Loucy (cell line): ENCODE measurements around the gene MRM2.

Experiments
- H2AFZ ChIP-seq: fragments of 200-600 bp; sonication (generic); 2 replicates; pipeline ENCODE4 v1.6.0; 2016; ENCODE audit warnings: antibody characterized with exemption, mild to moderate bottlenecking, low read length, moderate library complexity
- H3F3A ChIP-seq: fragments of 200-600 bp; 2 replicates; pipeline ENCODE4 v1.6.0; 2016; ENCODE audit warnings: antibody characterized with exemption, low read depth, mild to moderate bottlenecking
- H3K27me3 ChIP-seq: fragments of 200-600 bp; sonication (generic); 2 replicates; pipeline ENCODE4 v1.6.1; 2014; ENCODE audit warnings: low read length, mild to moderate bottlenecking; ENCODE audit not compliant: insufficient read depth, poor library complexity, severe bottlenecking
- H3K36me3 ChIP-seq: fragments of 200-600 bp; sonication (generic); 2 replicates; pipeline ENCODE4 v1.6.1; 2016; ENCODE audit warnings: low read length; ENCODE audit not compliant: insufficient read depth
- H3K4me1 ChIP-seq: fragments of 200-600 bp; sonication (generic); 2 replicates; pipeline ENCODE4 v1.5.1; 2014; ENCODE audit warnings: low read length, mild to moderate bottlenecking; ENCODE audit not compliant: insufficient read depth, poor library complexity, severe bottlenecking
- H3K4me2 ChIP-seq: fragments of 200-600 bp; sonication (generic); 2 replicates; pipeline ENCODE4 v1.6.0; 2014; ENCODE audit warnings: antibody characterized with exemption, low read length, low read depth, mild to moderate bottlenecking; ENCODE audit not compliant: poor library complexity, severe bottlenecking
- H3K4me3 ChIP-seq: fragments of 200-600 bp; sonication (generic); 2 replicates; pipeline ENCODE4 v1.5.1; 2014; ENCODE audit warnings: low read length, mild to moderate bottlenecking, mixed read lengths; ENCODE audit not compliant: poor library complexity, severe bottlenecking
- H3K79me2 ChIP-seq: fragments of 200-600 bp; sonication (generic); 2 replicates; pipeline ENCODE4 v1.6.1; 2014; ENCODE audit warnings: low read length; ENCODE audit not compliant: insufficient read depth
- H3K9ac ChIP-seq: fragments of 200-600 bp; sonication (generic); 2 replicates; pipeline ENCODE4 v1.6.0; 2014; ENCODE audit warnings: mild to moderate bottlenecking, low read depth, low read length, moderate library complexity; ENCODE audit not compliant: poor library complexity, severe bottlenecking
- H3K9me2 ChIP-seq: fragments of 200-600 bp; sonication (generic); replicated peaks from 2 replicates; pipeline ENCODE4 v1.6.1; 2016; ENCODE audit warnings: low read depth, low read length, mixed read lengths
- H3K9me3 ChIP-seq: fragments of 200-600 bp; sonication (generic); 2 replicates; pipeline ENCODE4 v1.6.1; 2014; ENCODE audit warnings: mild to moderate bottlenecking, antibody characterized with exemption, low read length, low read depth; ENCODE audit not compliant: insufficient read depth
- H4K20me1 ChIP-seq: fragments of 200-600 bp; sonication (generic); 2 replicates; pipeline ENCODE4 v1.6.0; 2014; ENCODE audit warnings: antibody characterized with exemption, low read length, mild to moderate bottlenecking; ENCODE audit not compliant: insufficient read depth, poor library complexity, severe bottlenecking
- CTCF ChIP-seq: fragments of 200-600 bp; sonication (generic); conservative IDR thresholded peaks from 2 replicates; pipeline ENCODE4 v1.5.1; 2014; ENCODE audit warnings: mild to moderate bottlenecking, antibody characterized with exemption, low read length
- EZH2phosphoT487 ChIP-seq: fragments of 200-600 bp; IDR thresholded peaks from 2 replicates; pipeline ENCODE4 v1.6.1; 2018; ENCODE audit warnings: antibody characterized with exemption, mild to moderate bottlenecking, moderate library complexity, borderline replicate concordance

Gene MRM2

GRCh38 chr7:2193575-2194305, 48.3 kb downstream of the MRM2 start:
- peaks cover 24% of the 10 kb centered on the region; the same call in 1 of the 2 replicates for H3K79me2 ChIP-seq
- H4K20me1 ChIP-seq: no peaks in the 10 kb centered on the region
- H3K27me3 ChIP-seq: no peaks in the 10 kb centered on the region
- H3K9ac ChIP-seq: no peak overlapping the region
- no peaks in the 10 kb centered on the region for H3K9me2 ChIP-seq
- H3K36me3 ChIP-seq: peaks cover 40% of the 10 kb centered on the region; the same call in 1 of the 2 replicates
- no peak overlapping the region for H3K4me2 ChIP-seq
- TF ChIP-seq CTCF (no peak), EZH2phosphoT487 (no peak)
- H3K9me3 ChIP-seq: peaks cover 8% of the 10 kb centered on the region; the same call in 1 of the 2 replicates
- H3K4me3 ChIP-seq: no peak overlapping the region
- H3K4me1 ChIP-seq: no peaks in the 10 kb centered on the region
- H3F3A ChIP-seq: no peaks in the 10 kb centered on the region
- no peak overlapping the region for H2AFZ ChIP-seq

GRCh38 chr7:2192831-2193534, 49.0 kb downstream of the MRM2 start:
- TF ChIP-seq EZH2phosphoT487 (no peak), CTCF (no peak)
- H3K4me3 ChIP-seq: no peak overlapping the region
- peaks cover 8% of the 10 kb centered on the region; the same call in 1 of the 2 replicates for H3K9me3 ChIP-seq
- no peaks in the 10 kb centered on the region for H3K4me1 ChIP-seq
- H2AFZ ChIP-seq: no peak overlapping the region
- no peak overlapping the region for H3K9ac ChIP-seq
- H3K4me2 ChIP-seq: no peak overlapping the region
- H3K79me2 ChIP-seq: peaks cover 20% of the 10 kb centered on the region; the same call in 1 of the 2 replicates
- H3K36me3 ChIP-seq: peaks cover 40% of the 10 kb centered on the region; the same call in 1 of the 2 replicates
- H3F3A ChIP-seq: no peaks in the 10 kb centered on the region
- no peaks in the 10 kb centered on the region for H3K9me2 ChIP-seq
- H4K20me1 ChIP-seq: no peaks in the 10 kb centered on the region
- H3K27me3 ChIP-seq: no peaks in the 10 kb centered on the region

DNA sequence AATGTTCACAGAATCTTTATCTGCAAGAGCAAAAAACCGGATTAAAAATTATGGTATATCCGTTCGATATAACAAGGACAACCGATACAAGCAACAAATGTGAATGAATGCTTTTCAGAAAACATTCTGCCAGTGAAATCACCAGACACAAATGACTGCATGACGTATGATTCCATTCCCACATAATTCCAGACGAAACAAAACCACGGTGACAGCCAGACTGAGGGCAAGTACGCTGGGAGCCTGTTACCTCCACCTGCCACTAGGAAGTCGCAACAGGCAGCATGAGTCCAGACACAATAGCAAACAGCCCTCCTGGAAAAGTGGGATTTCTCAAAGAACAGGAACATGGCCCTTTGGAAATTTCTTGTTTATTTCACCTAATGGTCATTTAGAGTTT, 51.0 kb downstream of the MRM2 start:
- Histone ChIP-seq H3K9me2 (no peaks in the 10 kb centered on the region), H3F3A (no peaks in the 10 kb centered on the region), H4K20me1 (no peaks in the 10 kb centered on the region), H3K36me3 (peaks cover 28% of the 10 kb centered on the region; the same call in 1 of the 2 replicates), H3K9me3 (peaks cover 8% of the 10 kb centered on the region; the same call in 1 of the 2 replicates), H3K9ac (no peak overlapping the region), H3K4me3 (no peak overlapping the region), H3K4me1 (no peaks in the 10 kb centered on the region), H3K79me2 (peaks cover 16% of the 10 kb centered on the region; the same call in 1 of the 2 replicates), H2AFZ (no peak overlapping the region), H3K27me3 (no peaks in the 10 kb centered on the region), H3K4me2 (no peak overlapping the region)
- no peak for TF ChIP-seq CTCF
- TF ChIP-seq EZH2phosphoT487: no peak
